H9 (cell line): ENCODE results near the gene DOK5. TPM values are rescaled to one million over a fixed set of nuclear protein-coding genes. Genes with fewer than 3 reads are reported as not detected.
A peak's percentile ranks its signal among the peaks of the same experiment; 100 is the strongest.

Experiments
- DNase-seq: peaks from one replicate; pipeline ENCODE4 v3.0.0-alpha.2; 2017
- H2AFZ ChIP-seq: one replicate; pipeline ENCODE4 v1.6.1; 2013; ENCODE audit warnings: mild to moderate bottlenecking, low read length, control low read depth, moderate library complexity
- H2AK5ac ChIP-seq: 2 replicates; pipeline ENCODE4 v1.6.1; 2013; ENCODE audit warnings: low read length, control low read depth, mixed read lengths; ENCODE audit not compliant: insufficient read length
- H2BK120ac ChIP-seq: one replicate; pipeline ENCODE4 v1.6.1; 2013; ENCODE audit warnings: low read depth, mild to moderate bottlenecking, low read length, control low read depth, inconsistent platforms; ENCODE audit not compliant: poor library complexity, severe bottlenecking
- H2BK12ac ChIP-seq: 2 replicates; pipeline ENCODE4 v1.6.1; 2013; ENCODE audit warnings: low read length, control low read depth, mixed read lengths, low read depth; ENCODE audit not compliant: insufficient read length
- H2BK15ac ChIP-seq: 2 replicates; pipeline ENCODE4 v1.6.1; 2013; ENCODE audit warnings: low read depth, low read length, control low read depth
- H2BK20ac ChIP-seq: one replicate; pipeline ENCODE4 v1.6.1; 2013; ENCODE audit warnings: low read depth, mild to moderate bottlenecking, low read length, control low read depth, inconsistent platforms; ENCODE audit not compliant: poor library complexity, severe bottlenecking
- H2BK5ac ChIP-seq: 2 replicates; pipeline ENCODE4 v1.6.1; 2013; ENCODE audit warnings: low read length, control low read depth, mixed read lengths; ENCODE audit not compliant: insufficient read length
- H3K14ac ChIP-seq: 2 replicates; pipeline ENCODE4 v1.6.1; 2013; ENCODE audit warnings: low read length, control low read depth; ENCODE audit not compliant: insufficient read depth
- H3K18ac ChIP-seq: 2 replicates; pipeline ENCODE4 v1.6.1; 2013; ENCODE audit warnings: low read depth, mild to moderate bottlenecking, mixed read lengths, low read length, control low read depth; ENCODE audit not compliant: insufficient read length
- H3K23ac ChIP-seq: 2 replicates; pipeline ENCODE4 v1.6.1; 2013; ENCODE audit warnings: low read length, control low read depth, mixed read lengths, low read depth; ENCODE audit not compliant: insufficient read length
- H3K23me2 ChIP-seq: 2 replicates; pipeline ENCODE4 v1.6.1; 2013; ENCODE audit warnings: low read depth, mild to moderate bottlenecking, mixed read lengths, low read length, control low read depth; ENCODE audit not compliant: insufficient read length, poor library complexity, severe bottlenecking
- H3K27ac ChIP-seq: 2 replicates; pipeline ENCODE4 v1.5.1; 2013; ENCODE audit warnings: low read length, control low read depth, mixed read lengths, low read depth; ENCODE audit not compliant: insufficient read length
- H3K27me3 ChIP-seq: 2 replicates; pipeline ENCODE4 v1.6.1; 2013; ENCODE audit warnings: low read length, control low read depth, inconsistent platforms; ENCODE audit not compliant: insufficient read depth
- H3K4ac ChIP-seq: 2 replicates; pipeline ENCODE4 v1.6.1; 2013; ENCODE audit warnings: low read depth, mild to moderate bottlenecking, control low read depth, inconsistent platforms, low read length, moderate library complexity
- H3K4me1 ChIP-seq: 2 replicates; pipeline ENCODE4 v1.6.1; 2013; ENCODE audit warnings: low read length, control low read depth, inconsistent platforms; ENCODE audit not compliant: insufficient read depth
- H3K4me2 ChIP-seq: 2 replicates; pipeline ENCODE4 v1.6.1; 2013; ENCODE audit warnings: low read length, control low read depth, mixed read lengths; ENCODE audit not compliant: insufficient read length, insufficient read depth
- H3K56ac ChIP-seq: 2 replicates; pipeline ENCODE4 v1.6.1; 2013; ENCODE audit warnings: low read depth, mild to moderate bottlenecking, mixed read lengths, low read length, control low read depth; ENCODE audit not compliant: insufficient read length
- H3K79me1 ChIP-seq: 2 replicates; pipeline ENCODE4 v1.6.1; 2013; ENCODE audit warnings: low read depth, mild to moderate bottlenecking, moderate library complexity, low read length, control low read depth, inconsistent platforms; ENCODE audit not compliant: insufficient read depth, poor library complexity, severe bottlenecking
- H3K79me2 ChIP-seq: 2 replicates; pipeline ENCODE4 v1.6.1; 2013; ENCODE audit warnings: low read length, control low read depth, inconsistent platforms; ENCODE audit not compliant: insufficient read depth
- H3K9ac ChIP-seq: 2 replicates; pipeline ENCODE4 v1.6.1; 2013; ENCODE audit warnings: low read length, control low read depth, mixed read lengths; ENCODE audit not compliant: insufficient read length; ENCODE audit errors: extremely low read depth
- H3K9me3 ChIP-seq: one replicate; pipeline ENCODE4 v1.6.1; 2013; ENCODE audit warnings: low read depth, low read length, inconsistent platforms; ENCODE audit not compliant: control insufficient read depth
- H3T11ph ChIP-seq: one replicate; pipeline ENCODE4 v1.6.1; 2013; ENCODE audit warnings: mild to moderate bottlenecking, low read length, control low read depth, inconsistent platforms
- H4K20me1 ChIP-seq: one replicate; pipeline ENCODE4 v1.6.1; 2013; ENCODE audit not compliant: control insufficient read depth, insufficient read length, insufficient read depth
- H4K5ac ChIP-seq: 2 replicates; pipeline ENCODE4 v1.6.1; 2013; ENCODE audit warnings: low read depth, mild to moderate bottlenecking, mixed read lengths, low read length, control low read depth; ENCODE audit not compliant: insufficient read length
- H4K8ac ChIP-seq: replicated peaks from 2 replicates; pipeline ENCODE4 v1.6.1; 2013; ENCODE audit warnings: low read length, control low read depth, mixed read lengths, low read depth; ENCODE audit not compliant: insufficient read length
- H4K91ac ChIP-seq: 2 replicates; pipeline ENCODE4 v1.6.1; 2013; ENCODE audit warnings: low read depth, mild to moderate bottlenecking, moderate library complexity, mixed read lengths, low read length, control low read depth; ENCODE audit not compliant: insufficient read length
- H3K27ac Mint-ChIP-seq, 3 experiments: 2 replicates in 2 of 3; 3 replicates in 1 of 3; pipeline ENCODE4 v1.8.0; 2020 to 2021; ENCODE audit warnings: mixed read lengths in 3 of 3, mild to moderate bottlenecking in 1 of 3, moderate library complexity in 1 of 3
- H3K27me3 Mint-ChIP-seq: 2 replicates; pipeline ENCODE4 v1.8.0; 2021; ENCODE audit warnings: low read depth, mild to moderate bottlenecking, moderate library complexity, mixed read lengths
- H3K36me3 Mint-ChIP-seq, 3 experiments: 2 replicates in 2 of 3; 3 replicates in 1 of 3; pipeline ENCODE4 v1.8.0; 2020 to 2021; ENCODE audit warnings: low read depth in 3 of 3, mixed read lengths in 3 of 3; ENCODE audit not compliant: insufficient read depth in 1 of 3
- H3K4me1 Mint-ChIP-seq, 2 experiments: 2 replicates each; pipeline ENCODE4 v1.8.0; 2020; ENCODE audit warnings: mixed read lengths in 2 of 2
- H3K4me3 Mint-ChIP-seq, 2 experiments: 2 replicates in 1 of 2; 3 replicates in 1 of 2; pipeline ENCODE4 v1.8.0; 2020 to 2021; ENCODE audit warnings: mild to moderate bottlenecking in 2 of 2, mixed read lengths in 2 of 2, moderate library complexity in 1 of 2
- H3K9me3 Mint-ChIP-seq, 2 experiments: 2 replicates in 1 of 2; 3 replicates in 1 of 2; pipeline ENCODE4 v1.8.0; 2020; ENCODE audit warnings: mild to moderate bottlenecking in 2 of 2, mixed read lengths in 2 of 2, moderate library complexity in 1 of 2
- WGBS: extraction: QIAGEN DNeasy Blood & Tissue Kit; methylation state at CpG from one replicate; pipeline ENCODE4 v1.1.7; 2013; ENCODE audit warnings: missing lambda C conversion rate, low lambda C conversion rate, mixed read lengths; ENCODE audit not compliant: insufficient read length; ENCODE audit errors: extremely low coverage; 5-methylcytosine and 5-hydroxymethylcytosine counted together
- total RNA-seq: library from RNA; stranded (reverse); gene quantifications from 2 replicates; pipeline ENCODE4 v1.2.1, GENCODE V29; 2021
- TF ChIP-seq, protein P1 (sequence below): fragments of 200-600 bp; sonication (generic); conservative IDR thresholded peaks from 3 replicates; pipeline ENCODE4 v1.8.0; 2021; ENCODE audit warnings: antibody characterized with exemption, mild to moderate bottlenecking

DOK5 gene
- total RNA-seq, 1 experiment from 2014 or later = 4.5 TPM

DNA sequence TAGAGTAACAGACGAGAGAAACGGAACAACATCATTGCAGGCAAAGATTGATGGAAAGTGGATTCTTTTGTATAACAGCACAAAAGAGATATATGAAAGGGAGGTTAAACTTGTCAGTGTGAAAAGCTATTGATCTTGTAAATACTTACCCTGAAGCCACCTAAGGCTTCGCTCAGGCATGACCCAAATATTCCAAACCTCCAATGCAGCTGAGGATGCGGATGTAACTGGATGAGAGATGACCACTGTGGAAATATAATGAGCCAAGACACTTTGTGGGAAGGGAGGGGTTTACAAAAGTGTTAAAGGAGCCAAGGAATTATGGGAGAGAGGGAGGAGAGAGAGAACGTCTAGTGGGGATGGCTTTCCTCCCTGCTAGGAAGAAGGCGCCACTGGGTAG, 112.0 kb downstream of the DOK5 start:
- H4K20me1 ChIP-seq = no peaks in the 10 kb centered on the region
- no peaks in the 10 kb centered on the region for H3K4me1 Mint-ChIP-seq
- H2BK12ac ChIP-seq = no peak overlapping the region
- no peak overlapping the region for H2BK15ac ChIP-seq
- no peak overlapping the region for H3K9ac ChIP-seq
- no peak overlapping the region for H2BK120ac ChIP-seq
- H2AK5ac ChIP-seq = no peak overlapping the region
- no peaks in the 10 kb centered on the region for H3K23me2 ChIP-seq
- no peak overlapping the region for H2BK20ac ChIP-seq
- no peak overlapping the region for H3K4me3 Mint-ChIP-seq
- no peak overlapping the region for H4K8ac ChIP-seq
- no peaks in the 10 kb centered on the region for H3K9me3 ChIP-seq
- no peak overlapping the region for H3K4me2 ChIP-seq
- no peak overlapping the region for H2AFZ ChIP-seq
- H2BK5ac ChIP-seq = no peak overlapping the region
- TF ChIP-seq, protein P1, sequence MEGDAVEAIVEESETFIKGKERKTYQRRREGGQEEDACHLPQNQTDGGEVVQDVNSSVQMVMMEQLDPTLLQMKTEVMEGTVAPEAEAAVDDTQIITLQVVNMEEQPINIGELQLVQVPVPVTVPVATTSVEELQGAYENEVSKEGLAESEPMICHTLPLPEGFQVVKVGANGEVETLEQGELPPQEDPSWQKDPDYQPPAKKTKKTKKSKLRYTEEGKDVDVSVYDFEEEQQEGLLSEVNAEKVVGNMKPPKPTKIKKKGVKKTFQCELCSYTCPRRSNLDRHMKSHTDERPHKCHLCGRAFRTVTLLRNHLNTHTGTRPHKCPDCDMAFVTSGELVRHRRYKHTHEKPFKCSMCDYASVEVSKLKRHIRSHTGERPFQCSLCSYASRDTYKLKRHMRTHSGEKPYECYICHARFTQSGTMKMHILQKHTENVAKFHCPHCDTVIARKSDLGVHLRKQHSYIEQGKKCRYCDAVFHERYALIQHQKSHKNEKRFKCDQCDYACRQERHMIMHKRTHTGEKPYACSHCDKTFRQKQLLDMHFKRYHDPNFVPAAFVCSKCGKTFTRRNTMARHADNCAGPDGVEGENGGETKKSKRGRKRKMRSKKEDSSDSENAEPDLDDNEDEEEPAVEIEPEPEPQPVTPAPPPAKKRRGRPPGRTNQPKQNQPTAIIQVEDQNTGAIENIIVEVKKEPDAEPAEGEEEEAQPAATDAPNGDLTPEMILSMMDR = no peak
- H4K5ac ChIP-seq = no peak overlapping the region
- H3K23ac ChIP-seq = no peak overlapping the region
- H3K27me3 Mint-ChIP-seq = no peaks in the 10 kb centered on the region; the same call in 1 of the 2 replicates
- no peak for DNase-seq
- no peaks in the 10 kb centered on the region for H3K79me1 ChIP-seq
- H3K56ac ChIP-seq = no peak overlapping the region
- H4K91ac ChIP-seq = no peak overlapping the region
- H3K4me1 ChIP-seq = no peaks in the 10 kb centered on the region
- no peaks in the 10 kb centered on the region for H3K27me3 ChIP-seq
- 0 out of 7 replicates have a peak, but pooled peaks cover 0 to 2% (median 0%) of the 10 kb centered on the region in 3 experiments for H3K36me3 Mint-ChIP-seq
- H3K9me3 Mint-ChIP-seq = no peaks in the 10 kb centered on the region
- H3K79me2 ChIP-seq = no peaks in the 10 kb centered on the region
- no peak overlapping the region for H3T11ph ChIP-seq
- no peak overlapping the region for H3K4ac ChIP-seq
- H3K18ac ChIP-seq = no peak overlapping the region
- no peak overlapping the region for H3K14ac ChIP-seq
- no CpG with 5 or more reads among the region's 6 CpGs for WGBS
- peak overlapping the region in 1 of 3 experiments; percentile 17; a peak in 1 of 7 replicates for H3K27ac Mint-ChIP-seq
- no peak overlapping the region for H3K27ac ChIP-seq
